SK-N-SH treated with all-trans-retinoic acid at 6 μM for 48 hours (cell line): Measurements from ENCODE around the gene ABCD1.

Experiments
- TCF4 ChIP-seq: fragments of 250-450 bp; sonication (Bioruptor Pico); IDR thresholded peaks from 2 replicates; pipeline ENCODE4 v1.8.0; 2021; ENCODE audit warnings: mild to moderate bottlenecking, moderate library complexity, borderline replicate concordance
- TF ChIP-seq, protein P1 (sequence below): fragments of 250-450 bp; sonication (Bioruptor Pico); IDR thresholded peaks from 2 replicates; pipeline ENCODE4 v1.8.0; 2020; ENCODE audit warnings: mild to moderate bottlenecking, moderate library complexity, borderline replicate concordance

DNA sequence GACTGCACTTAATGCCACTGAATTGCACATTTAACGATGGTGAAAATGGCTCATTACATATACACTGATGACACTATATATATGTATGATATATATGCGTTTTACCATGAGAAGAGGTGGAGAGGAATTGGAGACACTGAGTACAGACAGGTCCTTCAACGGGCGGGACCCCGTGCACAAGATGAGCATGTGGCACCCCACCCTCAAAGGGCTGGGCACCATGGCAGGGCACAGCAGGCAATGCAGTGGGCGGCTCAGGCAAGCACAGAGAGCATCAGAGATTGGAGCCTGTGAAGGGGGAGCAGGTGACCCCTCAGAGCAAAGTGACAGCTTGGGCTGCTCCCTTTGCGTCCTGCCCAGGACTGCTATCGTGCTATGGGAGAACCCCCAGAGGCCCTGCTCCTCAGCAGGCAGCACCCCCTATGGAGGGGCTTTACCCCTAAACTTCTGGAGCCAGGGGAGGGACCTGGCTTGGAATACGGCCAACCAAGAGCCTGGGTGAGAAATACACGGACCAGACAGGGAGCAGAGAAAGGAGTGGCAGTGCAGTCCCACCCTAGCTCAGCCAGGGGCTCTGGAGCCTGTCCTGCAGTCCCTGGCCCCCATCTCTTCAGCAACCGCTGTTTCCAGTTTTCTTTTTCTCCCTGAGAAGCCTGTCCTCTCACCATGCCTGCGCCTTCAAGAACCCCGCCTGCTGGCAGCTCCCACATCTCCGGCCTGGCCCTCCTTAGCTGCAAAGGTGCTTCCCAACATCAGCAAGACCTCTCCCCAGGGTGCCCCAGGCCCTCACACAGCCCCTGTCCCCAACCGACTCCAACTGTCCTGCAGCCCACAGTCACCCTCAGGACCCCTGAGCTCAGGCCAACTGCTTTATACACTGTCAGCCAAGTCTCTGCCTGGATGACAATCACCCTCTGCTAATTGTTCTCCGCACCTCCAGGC, 26.5 kb upstream of the ABCD1 start:
- no peak for TF ChIP-seq TCF4 (CRISPR knock-in tag)
- TF ChIP-seq, protein P1, sequence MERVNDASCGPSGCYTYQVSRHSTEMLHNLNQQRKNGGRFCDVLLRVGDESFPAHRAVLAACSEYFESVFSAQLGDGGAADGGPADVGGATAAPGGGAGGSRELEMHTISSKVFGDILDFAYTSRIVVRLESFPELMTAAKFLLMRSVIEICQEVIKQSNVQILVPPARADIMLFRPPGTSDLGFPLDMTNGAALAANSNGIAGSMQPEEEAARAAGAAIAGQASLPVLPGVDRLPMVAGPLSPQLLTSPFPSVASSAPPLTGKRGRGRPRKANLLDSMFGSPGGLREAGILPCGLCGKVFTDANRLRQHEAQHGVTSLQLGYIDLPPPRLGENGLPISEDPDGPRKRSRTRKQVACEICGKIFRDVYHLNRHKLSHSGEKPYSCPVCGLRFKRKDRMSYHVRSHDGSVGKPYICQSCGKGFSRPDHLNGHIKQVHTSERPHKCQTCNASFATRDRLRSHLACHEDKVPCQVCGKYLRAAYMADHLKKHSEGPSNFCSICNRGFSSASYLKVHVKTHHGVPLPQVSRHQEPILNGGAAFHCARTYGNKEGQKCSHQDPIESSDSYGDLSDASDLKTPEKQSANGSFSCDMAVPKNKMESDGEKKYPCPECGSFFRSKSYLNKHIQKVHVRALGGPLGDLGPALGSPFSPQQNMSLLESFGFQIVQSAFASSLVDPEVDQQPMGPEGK (CRISPR knock-in tag) = no peak
